GM18526 (cell line): ENCODE results near the gene SEMA4G.

Source experiments
- POLR2A ChIP-seq: IDR thresholded peaks from 3 replicates; pipeline ENCODE4 v1.6.1; 2011; ENCODE audit not compliant: insufficient read length; ENCODE audit errors: extremely low read depth

Gene SEMA4G

DNA sequence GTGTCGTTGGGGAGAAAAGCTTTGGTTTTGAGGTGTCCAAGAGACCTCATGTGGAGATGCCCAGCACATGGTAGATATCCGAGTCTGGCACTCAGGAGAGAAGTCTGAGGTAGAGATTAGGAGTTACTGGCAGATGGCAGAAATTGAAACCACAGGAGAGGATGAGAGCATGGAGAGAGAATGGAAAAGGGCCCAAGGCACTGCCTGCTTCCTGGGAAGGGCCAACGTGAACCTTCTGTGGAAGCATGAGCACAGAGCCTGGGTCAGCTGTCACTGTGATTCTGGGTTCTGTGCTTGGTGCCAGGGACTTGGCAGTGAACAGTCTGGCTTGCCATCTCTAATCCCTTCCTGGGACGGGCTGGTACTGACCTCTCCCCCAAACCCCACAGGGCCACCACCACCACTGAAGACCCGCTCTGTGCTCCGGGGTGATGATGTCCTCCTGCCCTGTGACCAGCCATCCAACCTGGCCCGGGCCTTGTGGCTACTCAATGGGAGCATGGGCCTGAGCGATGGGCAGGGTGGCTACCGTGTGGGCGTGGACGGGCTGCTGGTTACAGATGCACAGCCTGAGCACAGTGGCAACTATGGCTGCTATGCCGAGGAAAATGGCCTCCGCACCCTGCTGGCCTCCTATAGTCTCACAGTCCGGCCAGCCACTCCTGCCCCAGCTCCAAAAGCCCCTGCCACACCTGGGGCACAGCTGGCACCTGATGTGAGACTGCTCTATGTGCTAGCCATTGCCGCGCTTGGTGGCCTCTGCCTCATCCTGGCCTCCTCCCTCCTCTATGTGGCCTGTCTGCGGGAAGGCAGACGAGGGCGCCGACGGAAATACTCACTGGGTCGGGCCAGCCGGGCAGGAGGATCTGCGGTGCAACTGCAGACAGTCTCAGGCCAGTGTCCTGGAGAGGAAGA lies 13.9 kb downstream of the SEMA4G start:
- TF ChIP-seq POLR2A = no peak

DNA sequence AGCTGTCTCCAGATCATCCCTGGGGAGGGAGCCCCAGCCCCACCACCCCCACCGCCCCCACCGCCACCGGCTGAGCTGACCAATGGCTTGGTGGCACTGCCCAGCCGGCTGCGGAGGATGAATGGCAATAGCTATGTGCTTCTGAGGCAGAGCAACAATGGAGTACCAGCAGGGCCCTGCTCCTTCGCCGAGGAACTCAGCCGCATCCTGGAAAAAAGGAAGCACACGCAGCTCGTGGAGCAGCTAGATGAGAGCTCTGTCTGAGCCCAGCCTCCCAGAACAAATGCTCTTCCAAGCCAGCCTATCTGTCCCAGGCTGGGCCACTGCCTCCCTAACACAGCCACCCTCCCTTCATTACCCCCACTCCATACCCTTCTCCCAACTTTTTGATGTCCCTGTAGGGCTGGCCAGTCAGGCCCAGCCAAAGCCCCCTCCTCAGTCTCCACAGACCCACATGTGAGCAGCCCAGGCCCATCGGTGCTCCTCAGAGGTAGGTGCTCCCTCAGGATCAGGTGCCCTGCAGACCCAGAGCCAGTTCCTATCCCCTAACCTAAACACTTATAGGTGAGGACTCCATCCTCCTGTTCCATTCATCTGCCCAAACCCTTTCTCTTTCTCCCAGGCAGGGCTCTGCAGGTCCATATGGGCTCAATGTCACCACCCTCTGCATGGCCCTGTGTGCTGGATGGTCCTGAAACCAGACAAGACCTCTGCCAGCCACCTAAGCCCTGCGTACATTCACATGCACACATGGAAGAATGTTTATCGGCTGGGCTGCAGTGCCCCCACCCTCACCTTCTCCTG lies 14.8 kb downstream of the SEMA4G start:
- TF ChIP-seq POLR2A = no peak

DNA sequence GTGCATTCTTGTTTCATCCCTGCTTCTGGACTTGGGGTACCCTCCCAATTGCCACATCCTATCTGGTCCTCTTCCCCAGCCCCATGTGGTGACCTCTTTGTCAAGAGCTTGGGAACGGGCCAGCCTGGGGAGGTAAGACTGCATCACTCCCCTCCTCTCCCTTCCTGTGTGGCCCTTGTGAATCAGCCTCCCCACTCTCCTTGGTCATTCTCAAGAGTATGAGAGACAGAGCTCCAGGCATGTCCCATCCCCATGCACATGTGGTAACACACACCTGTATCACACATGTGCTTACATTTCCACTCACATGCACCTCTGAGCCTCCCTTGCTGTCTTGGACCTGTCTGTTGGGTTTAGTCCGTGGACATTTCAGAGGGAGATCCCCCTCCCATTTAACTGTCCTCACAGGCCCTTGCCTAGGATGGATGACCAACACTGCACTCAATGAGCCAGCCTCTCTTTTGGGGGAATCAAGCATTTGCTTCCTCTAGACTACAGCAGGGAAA lies 15.4 kb downstream of the SEMA4G start:
- no peak for TF ChIP-seq POLR2A

DNA sequence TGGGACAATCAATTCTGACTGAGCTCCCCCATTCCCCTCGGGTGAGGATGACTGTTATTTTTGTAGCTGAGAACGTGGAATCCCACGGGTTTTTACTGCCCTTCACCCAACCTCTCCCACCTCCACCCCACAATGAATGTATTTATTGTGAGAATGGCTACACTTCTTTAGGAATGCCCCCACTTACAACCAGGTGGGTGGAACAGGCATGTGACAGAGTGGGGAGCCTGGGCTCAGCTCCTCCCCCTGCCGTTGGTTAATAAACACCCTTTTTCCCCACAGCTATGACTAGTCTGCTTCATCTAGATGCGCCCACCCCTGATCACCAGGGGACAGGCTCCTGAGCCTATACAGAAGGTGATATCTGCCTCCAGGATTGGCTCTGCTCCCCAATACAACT lies 16.0 kb downstream of the SEMA4G start:
- TF ChIP-seq POLR2A = no peak

DNA sequence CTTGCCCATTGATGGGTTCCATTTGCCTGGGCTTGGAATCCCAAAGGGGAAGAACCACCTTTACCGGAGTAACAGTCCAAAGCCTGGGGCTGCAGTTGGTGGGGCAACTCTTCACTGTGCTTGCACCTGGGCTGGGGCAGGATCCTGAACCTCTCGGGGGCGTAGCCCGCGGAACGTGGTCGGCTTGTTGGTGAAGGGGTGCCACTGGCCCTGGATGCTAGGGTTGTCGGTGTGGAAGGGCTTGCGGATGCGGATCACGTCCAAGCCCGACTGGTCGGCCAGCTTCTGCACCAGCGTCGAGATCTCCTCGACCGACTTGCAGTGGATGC lies 17.3 kb downstream of the SEMA4G start:
- TF ChIP-seq POLR2A = no peak

DNA sequence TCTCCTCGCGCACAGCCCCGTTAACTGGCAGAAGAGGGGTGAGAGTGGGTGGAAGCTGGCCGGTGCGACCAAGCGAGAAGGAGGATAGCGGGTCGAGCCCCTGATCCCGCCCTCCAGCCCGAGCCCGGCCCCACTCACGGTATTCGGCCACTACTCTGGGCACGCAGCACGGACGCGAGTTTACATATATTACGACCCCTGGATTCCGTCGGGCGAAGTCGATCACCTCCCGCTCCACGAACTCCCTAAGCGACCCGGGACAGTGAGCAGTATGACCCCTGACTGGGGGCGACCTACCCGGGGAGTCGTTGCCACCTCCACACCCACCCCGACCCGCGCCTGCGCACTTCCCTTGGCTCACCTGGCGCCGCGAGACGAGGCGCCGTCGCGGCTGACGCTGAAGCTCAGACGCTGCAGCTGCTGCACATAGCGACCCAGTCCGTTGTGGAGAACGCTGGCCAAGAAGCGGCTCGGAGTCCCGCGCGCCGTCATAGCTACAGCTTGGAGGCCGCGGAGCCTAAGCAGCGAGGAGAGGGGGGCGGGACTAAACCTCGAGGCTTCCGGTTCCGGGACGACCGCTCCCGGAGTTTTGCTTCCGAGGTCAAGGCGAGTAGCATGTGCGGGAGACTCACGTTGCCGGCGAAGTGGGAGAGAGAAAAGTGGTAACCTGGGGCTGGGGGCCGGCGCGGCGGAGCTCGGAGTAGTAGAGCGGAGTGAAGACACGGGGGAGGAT lies 17.8 kb downstream of the SEMA4G start, which contains the start of the genes MRPL43 and TWNK:
Gene MRPL43 (minus strand): TSS at position 546 of the 733 bp plus-strand sequence. CDS start 54 bp downstream, at position 492.
Gene TWNK (plus strand): TSS at position 592 of the 733 bp plus-strand sequence. CDS start 668 bp downstream, outside the sequence.
- TF ChIP-seq POLR2A = peak; percentile 72

DNA sequence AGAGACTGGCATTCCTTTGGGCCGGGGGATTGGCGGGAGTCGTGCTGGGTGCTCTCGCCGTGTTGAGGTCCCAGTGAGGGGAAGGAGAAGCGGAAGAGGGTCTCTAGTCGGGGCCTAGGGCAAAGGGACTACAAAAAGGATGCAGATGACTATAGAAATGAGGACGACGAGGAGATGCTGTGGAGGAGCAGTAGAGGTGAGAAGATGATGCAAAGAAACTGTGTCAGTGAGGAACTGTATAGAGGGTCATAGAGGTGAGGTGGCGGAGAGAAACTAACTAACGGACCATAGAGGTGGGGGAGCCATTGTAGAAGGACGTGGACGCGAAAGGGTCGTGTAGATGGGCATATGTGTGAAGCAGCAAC lies 18.4 kb downstream of the SEMA4G start:
- no peak for TF ChIP-seq POLR2A

DNA sequence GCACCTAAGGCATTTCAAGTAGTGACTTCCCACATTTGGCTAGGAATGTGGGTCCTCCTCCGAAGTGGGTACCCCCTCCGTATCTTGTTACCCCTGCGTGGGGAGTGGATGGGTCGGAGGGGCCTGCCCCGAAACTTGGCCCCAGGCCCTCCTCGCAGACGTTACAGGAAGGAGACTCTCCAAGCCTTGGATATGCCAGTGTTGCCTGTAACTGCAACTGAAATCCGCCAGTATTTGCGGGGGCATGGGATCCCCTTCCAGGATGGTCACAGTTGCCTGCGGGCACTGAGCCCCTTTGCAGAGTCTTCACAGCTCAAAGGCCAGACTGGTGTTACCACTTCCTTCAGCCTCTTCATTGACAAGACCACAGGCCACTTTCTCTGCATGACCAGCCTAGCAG lies 18.9 kb downstream of the SEMA4G start:
- no peak for TF ChIP-seq POLR2A

DNA sequence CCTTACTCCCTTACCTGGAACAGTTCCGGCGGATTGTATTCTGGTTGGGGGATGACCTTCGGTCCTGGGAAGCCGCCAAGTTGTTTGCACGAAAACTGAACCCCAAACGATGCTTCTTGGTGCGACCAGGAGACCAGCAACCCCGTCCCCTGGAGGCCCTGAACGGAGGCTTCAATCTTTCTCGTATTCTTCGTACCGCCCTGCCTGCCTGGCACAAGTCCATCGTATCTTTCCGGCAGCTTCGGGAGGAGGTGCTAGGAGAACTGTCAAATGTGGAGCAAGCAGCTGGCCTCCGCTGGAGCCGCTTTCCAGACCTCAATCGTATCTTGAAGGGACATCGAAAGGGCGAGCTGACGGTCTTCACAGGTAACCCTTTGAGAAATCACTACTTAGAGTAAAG lies 19.8 kb downstream of the SEMA4G start:
- TF ChIP-seq POLR2A = no peak

DNA sequence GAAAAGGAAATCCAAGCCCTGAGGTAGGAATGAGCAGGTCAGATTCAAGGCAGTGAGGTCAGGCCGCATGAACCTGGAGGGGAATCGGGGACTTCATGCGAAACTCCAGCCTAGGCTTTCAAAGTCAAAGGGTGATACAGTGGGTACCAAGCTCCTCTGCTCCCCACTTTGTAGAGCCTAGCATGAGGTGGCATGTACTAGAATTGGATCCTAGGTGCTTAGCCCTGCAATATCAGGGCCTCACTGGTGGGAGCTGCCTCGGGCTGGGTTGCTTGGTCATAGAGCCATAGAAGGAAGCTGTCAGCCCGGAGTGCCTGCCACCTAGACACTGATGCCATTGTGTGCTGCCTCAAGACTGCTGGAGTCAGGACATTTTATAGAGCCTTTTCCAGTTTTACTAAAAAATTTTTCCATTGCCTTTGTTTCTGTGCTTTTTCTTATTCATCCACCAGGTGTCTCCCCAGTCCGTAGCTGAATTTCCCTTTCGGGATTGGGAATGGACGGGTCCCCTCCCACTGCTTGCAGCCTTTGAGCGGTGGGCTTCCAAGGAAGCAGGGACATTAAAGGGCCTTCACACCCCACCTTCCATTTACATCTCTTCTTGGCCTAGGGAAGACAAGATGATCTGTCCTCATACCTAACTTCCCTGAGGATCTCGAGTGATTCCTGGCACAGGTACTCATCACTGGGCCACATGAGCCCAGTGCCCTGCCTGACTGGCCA lies 24.8 kb downstream of the SEMA4G start:
- TF ChIP-seq POLR2A = no peak

DNA sequence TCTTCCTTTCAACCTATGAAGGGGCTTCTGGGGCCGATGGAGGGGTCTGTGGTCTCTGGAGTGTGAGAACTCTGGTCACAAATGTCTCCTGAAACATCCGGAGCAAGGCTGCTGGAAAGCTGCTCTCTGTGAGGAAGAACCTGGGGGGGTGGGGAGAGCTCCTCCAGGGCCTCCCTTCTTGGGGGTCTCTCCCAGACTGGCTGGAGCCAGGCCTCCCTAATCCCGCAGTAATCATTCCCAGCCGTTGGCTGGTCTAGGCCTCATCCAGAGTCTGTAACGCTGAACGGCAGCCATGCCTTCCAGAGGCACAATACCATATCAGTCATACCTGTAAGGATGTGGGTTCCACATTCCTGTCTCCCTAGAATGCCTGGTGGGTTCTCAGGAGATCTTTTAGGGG lies 25.9 kb downstream of the SEMA4G start:
- TF ChIP-seq POLR2A = no peak

DNA sequence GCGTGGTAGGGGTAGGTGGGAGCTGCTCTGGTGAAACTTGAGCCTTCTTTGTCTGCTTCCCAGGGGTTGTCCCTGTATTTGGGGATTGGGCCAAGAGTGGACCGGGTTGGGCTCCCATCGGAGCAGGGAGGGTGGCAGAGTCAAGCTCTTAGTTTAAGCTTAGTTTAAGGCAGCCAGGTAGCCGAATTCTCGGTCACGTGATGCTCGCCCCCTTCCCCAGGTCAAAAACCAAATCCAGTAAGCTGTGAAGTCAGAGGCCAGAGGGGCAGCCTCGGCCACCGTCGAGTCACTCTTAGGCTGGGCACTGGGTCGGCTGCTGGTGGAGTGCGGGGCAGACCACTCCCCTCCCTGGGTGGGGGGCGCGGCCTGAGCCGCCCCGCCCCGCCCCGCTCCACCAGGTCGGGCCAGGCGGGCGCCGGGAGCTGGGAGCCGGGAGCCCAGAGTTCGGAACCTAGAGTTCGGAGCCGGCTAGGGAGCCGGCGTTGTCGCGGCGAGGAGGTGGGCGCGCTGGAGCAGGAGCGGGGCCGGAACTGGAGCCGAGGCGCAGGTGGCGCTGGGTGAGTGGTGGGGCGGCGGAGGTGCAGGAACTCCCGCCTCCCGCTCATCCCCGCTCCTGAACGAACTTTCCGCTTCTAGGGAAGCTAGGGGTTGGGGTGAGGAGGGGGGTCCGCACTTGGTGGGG lies 27.5 kb downstream of the SEMA4G start:
- TF ChIP-seq POLR2A = no peak

DNA sequence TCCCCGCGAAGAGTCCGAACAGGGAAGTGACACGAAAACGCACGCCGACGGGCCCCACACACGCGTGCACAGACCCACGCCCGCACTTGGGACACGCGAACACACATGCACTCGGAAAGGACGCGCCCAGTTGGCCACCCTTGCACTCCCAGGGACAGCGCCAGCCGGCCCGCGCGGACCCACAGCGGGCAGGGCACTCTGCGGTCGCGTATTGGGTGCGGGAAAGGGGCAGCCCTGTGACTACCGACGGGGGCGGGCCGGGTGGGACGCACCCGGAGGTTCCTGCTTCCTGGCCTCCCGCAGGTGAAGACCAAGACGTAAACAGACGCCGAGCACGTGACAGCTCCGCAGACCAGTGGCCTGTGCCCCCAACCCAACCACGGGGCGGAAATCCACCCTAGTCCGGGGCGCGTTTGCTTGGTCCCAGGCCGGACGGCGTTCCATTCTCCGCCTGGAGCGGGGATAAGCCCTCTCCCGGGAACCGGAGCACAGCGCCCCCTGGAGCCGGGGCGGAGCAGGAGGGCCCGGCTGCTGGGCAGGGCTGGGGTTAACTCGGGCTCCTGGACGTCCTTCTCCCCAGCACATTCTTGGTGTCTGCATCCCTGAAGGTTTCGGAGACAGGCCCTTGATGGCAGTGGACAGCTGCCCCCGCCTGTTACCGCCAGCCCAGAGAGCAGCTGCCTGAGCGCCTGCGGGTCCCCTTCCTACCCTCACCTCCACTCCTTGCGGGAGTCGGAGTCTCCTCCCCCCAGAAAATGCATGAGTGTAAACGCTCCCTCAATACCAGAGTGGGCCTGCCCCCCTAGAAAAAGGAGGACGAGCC lies 28.3 kb downstream of the SEMA4G start:
- peak; percentile 39 for TF ChIP-seq POLR2A
